GM19438 (cell line): ENCODE measurements around the gene ENDOU.

ENCODE experiments used
- ATAC-seq: cut with Tn5 transposase; IDR thresholded peaks from one replicate; pipeline ENCODE4 v1.9.1; 2021; ENCODE audit warnings: low read depth; ENCODE audit not compliant: unreplicated experiment

Gene ENDOU, protein sequence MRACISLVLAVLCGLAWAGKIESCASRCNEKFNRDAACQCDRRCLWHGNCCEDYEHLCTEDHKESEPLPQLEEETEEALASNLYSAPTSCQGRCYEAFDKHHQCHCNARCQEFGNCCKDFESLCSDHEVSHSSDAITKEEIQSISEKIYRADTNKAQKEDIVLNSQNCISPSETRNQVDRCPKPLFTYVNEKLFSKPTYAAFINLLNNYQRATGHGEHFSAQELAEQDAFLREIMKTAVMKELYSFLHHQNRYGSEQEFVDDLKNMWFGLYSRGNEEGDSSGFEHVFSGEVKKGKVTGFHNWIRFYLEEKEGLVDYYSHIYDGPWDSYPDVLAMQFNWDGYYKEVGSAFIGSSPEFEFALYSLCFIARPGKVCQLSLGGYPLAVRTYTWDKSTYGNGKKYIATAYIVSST

DNA sequence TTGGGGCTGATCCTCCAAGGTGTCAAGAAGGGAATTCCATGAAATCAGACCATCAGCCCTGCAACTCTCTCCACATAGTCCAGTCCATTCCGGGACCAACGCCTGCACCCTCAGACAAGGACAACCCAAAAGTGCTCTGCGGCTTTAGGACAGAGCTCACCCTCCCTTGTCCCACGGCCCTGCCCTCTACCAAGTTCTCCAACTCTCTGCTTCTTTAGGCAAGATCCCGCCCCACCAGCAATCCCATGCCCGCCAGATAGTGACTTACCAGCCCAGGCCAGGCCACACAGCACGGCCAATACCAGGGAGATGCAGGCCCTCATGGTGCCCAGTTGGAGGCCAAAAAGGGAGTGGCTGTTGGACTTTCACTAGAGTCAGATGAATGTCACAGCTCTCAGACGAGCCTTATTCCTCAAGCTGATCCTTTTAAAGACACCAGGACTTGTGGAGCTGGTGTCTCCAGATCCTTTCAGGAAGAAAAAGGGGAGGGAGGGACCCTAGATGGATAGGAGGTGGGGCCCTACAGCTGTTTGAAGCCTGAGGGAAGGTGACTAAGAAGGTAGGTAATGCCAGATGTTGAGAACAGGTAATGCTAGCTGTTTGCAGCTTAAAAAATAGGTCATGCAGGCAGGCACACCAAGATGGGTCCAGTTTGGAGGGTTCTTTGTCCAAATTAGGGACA, at the start of gene ENDOU:
TSS of gene ENDOU (minus strand) at position 400 of the 682 bp plus-strand sequence. CDS start at position 323, 77 bp downstream.
- ATAC-seq, result no peak

DNA sequence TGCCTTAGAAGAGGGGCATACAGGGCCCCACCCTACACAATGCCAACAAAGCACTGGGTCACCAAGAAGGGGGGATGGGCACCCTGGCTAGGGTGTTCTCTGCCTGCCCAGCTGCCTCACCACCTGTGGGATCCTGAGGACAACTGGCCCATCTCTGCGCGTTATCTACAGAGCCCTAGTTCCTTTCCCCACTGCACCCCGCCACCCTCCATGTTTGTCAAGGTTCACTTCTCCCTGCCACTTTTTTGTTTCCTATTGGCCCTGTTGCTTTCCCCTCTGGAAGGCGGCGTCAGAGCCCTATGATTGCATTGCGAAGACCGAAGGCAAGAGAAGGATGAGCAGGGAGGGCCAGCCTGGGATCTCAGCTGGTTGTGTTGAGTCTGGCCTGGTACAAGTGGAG, 49.4 kb upstream of the ENDOU start:
- ATAC-seq, result no peak

DNA sequence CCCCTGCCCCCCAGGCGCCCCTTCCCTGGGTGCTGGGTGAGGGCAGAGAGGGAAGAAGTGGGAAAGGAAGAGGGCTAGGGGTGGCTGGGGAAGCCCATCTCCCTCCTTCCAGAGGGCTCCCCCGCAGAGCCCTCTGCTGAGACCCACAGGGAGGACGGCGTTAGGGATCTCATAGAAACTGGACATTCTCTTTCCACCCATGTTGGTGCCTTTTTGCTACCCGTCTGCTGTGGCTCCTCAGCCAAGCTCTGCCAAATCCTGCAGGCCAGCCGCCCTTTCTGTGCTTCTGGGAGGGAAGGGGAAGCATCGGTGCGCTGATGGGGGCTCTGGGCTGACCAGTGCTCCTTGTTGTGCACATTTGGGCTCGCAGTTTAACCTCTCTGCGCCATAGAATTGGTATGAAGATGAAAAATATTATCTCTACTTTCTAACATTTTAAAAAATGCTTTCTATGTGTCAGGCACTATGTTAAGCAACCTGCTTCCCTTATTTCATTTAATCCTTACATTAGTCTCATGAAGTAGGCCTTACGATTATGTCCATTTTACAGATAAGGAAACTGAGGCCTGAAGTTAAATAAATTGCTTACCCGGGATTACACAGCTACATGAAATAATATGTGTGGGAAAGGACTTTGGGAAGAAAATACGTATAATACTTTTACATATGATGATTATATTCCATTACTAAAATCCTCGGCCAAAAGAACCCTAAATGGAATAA, 48.7 kb upstream of the ENDOU start:
- ATAC-seq, result no peak

DNA sequence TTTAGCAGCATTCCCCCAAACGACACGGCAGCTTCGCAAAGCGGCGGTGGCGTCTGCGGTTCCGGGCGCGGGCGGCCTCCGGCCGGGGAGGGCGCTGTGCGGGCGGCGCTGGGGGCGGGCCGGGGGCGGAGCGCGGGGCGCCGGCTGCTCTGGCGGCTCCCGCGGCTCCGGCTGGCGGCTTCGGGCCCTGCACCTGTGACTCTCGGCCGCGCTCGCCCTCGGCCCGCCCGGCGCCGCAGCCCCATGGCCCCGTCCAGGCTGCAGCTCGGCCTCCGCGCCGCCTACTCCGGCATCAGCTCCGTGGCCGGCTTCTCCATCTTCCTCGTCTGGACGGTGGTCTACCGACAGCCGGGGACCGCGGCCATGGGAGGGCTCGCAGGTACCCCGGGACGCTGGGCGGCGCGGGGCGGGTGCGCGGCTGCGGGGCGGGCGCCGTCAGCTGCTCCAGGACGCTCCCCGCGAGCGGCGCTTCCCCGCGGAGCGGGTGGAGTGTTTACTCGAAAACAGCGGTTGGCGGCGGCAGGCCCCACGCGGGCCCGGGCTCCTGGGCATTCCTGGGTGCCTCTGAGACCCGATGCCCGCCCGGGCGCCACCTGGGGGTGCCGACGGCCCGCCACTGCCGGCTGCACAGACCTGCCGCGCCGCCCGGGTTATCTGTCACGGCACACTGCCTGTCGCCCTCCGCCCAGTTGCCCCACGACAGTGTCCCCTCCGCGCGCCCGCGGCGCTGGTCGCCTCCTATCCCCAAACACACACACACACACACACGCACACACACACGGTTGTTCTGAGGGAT, 48.0 kb upstream of the ENDOU start, which contains the start of gene SLC48A1:
TSS of gene SLC48A1 (plus strand) at position 177 of the 796 bp plus-strand sequence. CDS start at position 244, 67 bp downstream.
- ATAC-seq, result peak; percentile 78

DNA sequence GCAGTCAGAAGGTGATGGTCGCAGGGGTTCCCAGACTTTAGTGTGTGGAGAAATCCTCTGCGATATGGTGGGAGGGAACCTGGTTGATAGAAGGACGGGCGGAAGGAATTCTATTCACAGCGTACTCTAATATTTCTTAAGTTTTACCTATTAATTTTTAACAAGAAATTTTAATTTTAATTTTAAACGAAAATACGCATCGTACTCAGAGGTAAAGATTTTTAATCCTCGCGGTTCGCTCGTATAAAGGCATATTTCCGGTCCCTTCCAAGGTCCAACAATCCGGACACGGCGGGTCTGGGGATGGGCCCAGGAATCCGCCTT, 47.4 kb upstream of the ENDOU start:
- ATAC-seq, result no peak

DNA sequence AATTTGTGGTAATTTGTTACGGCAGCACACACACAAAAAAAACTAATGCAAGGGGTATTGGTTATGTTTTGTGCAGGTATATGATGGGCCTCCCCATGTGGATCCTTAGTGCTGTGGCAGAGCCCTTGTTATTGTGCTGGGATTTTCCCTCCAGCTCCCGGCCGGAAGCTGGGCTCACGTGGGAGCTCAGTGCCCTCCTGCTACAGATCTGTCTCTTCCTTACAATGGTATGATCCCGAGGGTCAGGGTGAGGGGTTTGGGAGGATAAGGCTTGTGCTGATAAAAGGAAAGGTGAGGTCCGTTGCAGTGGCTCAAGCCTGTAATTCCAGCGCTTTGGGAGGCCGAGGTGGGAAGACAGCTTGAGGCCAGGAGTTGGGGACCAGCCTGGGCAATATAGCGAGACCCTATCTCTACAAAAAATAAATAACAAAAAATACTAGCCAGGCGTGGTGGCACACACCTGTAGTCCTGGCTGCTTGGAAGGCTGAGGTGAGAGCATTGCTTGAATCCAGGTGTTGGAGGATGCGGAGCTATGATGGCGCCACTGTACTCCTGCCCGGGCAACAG, 46.9 kb upstream of the ENDOU start:
- ATAC-seq, result no peak

DNA sequence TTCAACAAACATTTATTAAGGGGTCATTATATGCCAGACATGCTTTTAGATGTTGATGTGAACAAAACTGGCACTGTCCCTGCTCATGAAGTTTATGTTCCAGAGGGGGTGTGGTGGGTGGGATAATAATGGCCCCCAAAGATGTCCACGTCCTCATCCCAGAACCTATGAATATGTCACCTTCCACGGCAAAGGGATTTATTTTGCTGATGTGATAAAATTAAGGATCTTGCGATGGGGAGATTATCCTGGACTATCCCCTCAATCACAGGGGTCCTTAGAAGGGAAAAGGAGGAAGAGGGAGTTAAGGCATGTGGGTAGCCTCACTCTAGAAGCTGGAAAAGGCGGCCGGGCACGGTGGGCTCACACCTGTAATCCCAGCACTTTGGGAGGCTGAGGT, 46.0 kb upstream of the ENDOU start:
- ATAC-seq, result no peak

DNA sequence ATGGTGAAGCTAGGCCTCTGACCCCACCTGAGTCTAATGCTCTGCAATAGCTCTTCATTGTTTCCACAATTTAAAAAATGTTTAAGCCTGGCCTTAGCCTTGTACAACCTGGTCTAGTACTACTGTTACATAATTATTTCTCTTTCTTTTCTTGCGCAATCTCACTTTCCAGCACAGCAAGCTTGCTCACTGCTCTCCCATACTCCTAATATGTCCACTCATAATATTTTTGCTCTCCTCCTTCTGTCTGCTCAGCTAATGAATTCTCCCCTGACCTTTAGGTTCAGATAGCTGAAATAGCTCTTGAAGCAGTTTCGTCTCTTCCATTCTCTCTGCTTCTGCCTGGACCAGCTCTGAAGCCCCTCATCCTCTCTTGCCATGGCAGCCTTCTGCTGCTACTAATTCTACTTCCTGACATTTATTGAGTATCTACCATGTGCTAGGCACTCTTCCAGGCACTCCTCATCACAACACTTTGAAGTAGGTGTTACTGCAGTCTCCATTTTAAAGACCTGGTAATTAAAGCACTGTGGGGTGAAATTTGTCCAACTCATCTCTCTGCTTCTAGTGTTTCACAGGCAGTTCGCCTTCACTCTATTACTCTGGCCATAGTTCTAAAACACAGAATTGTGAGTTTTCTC, 44.9 kb upstream of the ENDOU start:
- ATAC-seq, result no peak

DNA sequence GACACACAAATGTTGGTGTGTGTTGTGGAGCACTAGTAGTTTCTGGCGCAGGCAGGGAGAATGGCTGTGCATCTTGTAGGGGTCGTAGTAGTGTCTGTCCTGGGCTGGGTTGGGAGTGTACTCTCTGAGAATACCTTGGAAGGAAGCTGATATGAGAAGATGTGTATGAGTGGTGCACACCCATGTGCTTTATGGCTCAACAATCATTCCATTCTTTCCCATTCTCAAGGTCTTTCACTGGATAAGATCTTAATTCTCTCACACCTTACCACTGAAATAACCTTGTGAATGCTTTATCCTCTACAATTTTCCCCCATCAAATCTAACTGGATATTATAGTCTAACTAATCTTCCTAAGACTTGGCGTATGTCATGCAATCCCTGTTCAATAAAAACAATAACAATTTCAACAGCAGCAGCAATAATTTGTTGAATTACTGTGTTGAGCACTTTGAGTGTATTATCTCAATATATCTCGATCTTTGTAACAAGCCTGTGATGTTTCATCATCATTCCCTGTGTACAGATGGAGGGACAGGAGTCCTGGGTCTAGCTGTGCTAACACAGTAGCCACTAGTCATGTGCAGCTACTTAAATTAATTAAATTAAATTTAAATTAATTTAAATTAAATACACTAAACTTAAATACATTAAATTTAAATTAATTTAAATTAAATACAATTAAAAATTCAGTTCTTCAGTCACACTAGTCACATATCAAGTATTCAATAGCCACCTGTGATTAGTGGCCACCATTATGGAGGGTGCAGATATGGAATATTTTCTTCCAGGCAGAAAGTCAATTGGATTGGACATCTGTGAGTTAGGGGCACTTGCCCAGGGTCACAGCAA, 44.2 kb upstream of the ENDOU start:
- no peak for ATAC-seq

DNA sequence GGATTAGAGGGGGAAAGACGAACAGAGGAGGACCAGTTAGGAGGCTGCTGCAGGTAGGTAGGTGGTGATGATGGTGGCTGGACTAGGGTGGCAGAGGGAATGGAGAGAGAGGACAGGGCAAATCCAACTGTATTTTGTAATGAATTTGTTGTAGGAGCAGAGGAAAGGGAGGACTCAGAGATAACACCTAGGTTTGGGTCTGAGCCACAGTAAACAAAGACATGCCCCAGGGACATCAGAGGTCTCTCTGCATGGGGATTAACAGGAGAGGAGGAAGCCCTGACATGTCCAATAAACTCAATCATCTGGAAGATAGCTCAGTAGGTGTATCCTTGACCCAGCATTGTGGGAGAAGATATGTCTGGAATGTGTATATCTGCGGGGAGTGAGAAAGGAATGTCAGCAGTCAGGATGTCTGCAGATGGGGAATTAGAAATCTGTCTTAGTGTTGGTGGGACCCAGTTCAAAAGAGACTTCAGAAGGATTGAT, 43.1 kb upstream of the ENDOU start:
- ATAC-seq, result no peak

DNA sequence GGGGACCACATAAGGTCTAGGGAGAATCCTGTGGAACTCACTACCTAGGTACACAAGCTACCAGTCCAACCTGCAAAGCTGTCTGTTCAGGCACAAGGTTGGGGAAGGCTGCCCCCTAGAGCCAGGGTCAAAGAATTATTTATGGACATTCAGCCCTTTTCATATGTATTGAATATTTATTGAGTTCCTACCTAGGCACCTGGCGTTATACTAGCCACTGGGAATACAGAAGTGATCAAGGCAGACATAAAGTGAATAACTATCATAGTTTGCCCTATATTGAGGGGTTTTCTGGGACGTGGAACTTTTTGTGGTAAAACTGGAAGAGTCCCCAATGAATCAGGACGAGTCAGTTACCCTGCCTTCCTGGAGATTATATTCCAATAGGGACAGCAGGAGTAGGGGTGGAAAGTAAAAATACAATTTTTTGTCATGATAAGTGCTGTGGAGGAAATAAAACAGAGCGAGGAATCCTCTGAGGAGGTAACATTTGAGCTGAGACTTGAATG, 42.0 kb upstream of the ENDOU start:
- no peak for ATAC-seq

DNA sequence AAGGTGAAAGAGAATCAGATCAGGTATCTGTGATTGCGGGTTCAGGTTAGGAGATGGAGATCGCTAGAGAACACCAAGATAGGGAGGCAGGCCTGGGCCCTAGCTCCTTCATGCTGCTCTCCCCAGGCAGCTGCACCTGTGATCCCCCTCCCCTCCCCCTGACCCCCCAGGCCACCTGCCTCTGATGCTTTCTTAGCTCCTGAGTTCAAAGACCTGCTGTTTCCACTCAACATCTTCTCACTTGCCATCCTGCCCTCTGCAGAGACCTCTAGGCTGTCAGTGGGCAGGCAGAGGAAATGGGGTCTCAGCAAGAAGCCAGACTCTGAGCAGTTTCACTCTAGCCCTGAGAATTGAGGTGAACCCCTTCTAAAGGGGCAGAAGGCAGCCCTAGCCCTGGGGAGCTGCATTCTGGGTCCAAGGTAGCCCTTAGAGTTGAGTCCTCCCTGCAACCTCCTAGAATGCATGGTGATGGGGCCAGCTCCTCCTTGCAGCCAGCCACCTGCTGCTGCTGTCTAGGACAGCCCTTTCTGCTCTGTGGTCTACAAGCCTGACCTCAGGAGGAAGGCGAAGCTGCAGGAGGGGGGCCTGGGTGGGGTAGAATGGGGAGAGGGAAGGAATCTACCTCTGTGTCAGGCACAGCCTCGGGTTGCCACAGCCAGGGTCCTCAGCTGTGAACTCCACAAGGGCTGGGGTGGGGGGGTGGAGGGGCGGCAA, 41.4 kb upstream of the ENDOU start:
- no peak for ATAC-seq

DNA sequence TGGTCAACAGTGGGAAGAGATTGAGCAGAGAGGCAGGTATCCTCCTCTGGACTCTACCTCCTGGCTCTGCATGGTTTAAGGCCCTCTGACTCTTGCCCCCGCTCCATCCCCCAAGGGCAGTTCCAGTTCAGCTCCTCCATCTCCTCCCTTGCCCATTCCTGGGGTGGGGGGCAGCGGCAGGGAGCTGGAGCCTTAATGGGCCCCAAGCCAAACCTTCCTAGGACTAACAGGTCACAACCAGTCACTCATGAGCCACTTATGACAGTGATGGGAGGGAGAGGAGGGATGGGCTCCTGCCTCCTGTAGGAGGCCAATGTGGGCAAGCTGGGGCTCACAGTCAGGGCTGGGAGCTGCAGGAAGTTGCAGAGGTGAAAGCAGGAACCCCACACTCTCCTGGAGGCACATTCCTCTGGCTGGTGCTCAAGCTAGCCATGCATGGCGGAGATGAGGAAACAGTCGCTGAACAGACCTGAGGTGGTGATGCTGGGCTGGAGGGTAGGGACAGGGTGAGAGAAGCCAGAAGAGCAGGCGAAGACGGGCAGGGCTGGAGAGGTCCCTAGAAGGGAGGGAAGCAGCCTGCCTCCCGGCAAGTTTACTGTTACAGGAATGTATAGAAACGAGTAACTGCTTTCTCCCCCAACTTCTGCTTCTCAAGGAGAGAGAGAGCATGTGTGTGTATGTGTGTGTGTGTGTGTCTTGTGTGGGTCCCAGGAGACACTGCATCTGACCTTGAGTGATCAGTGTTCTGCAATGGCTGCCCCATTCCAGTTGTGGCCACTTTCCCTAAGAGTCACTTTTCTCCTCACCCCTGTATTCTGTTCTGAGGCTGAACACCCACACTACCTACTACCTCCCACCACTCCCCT, 38.4 kb upstream of the ENDOU start:
- no peak for ATAC-seq

DNA sequence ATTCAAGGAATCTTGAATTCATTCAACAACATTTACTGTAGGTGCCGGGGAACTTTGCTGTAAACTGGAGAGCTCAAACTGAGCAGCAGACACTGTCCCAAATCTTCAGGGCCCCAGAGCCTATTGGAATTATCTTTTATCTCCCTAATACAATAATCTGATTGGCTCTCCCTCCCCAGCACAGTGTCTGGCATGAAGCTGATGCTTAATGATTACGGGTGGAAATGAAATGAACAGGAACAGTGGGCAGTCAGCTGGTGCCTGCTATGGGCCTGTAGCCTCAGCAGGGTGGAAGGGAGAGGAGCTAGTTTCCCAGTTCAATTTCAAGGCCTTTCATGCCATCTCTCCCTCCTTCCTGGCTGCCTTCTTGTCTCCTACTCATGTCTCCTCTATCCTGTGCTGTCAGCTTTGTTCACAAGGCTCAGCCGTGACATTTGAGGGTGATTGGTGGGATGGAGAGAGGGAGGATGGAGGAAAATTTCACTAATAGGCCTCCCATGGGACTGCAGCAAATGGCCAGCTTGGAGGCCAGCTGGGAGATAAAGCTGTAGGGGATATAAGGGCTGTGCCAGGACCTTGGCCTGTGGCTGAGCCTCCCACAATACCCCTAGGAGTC, 37.7 kb upstream of the ENDOU start:
- no peak for ATAC-seq

DNA sequence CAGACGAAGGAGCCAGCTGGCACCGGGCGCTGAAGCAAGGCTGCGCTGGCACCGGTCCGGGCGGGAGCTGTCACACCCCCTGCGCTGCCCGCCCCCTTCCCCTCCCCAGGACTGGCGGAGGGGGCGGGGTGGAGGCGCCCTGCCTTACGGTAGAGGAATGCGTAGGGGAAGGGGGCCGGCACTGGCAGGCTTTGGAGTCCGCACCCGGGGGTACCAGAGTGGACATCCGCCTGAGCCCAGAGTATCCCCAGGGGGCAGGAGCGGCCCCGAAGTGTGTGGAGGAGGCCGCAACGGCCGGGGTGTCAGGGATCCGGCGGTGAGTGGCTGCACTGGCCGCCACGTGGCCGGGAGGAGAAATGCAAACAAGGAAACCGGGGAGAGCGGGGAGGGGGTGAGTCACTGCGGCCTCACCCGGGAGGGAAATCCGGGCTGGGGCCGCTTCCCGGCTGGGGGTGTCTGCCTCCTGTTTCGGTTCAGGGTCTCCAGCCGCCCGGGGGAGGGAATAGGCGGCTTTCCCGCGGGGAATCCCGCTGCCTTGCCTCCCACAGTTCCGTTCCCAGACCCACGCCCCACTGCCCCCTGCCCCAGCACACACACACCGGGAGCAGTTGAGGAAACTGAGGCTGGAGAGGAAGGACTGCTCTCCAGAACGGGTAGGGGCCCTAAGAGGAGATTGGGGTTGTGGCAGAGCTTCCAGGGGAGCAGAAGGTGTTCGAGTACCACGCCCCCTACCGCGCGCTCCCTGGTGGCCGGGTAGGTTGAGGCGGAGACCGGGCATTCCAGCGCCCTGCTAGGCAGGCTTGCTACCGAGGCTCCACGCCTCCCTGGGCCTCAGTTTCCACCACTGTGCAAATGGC, 33.8 kb upstream of the ENDOU start, which contains the start of gene RAPGEF3:
TSS of gene RAPGEF3 (minus strand) at position 47 of the 857 bp plus-strand sequence. CDS start 324 bp downstream, outside the sequence.
- ATAC-seq, result peak; percentile 54

DNA sequence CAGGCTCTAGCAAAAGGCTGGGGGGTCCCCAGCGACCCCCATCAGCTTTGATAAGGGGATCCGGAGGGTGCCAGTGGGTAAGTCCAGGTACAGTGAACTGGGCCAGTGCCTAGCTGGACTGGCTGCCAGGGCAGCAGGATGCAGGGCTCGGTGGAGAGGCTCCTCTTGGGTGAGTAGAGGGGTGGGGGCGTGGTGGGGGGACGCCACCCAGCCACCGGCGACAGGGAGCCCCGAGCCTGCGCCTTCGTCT, 33.2 kb upstream of the ENDOU start:
- no peak for ATAC-seq
